HAP-1 (cell line): ENCODE results near the gene FCHO1.
"Not testable (repeated sequence)": the region's sequence is repeated elsewhere in the genome, so short reads cannot be mapped to it uniquely, and the experiment has no call there.

Experiments
- DNase-seq, 2 experiments: peaks; one replicate each; pipeline ENCODE4 v3.0.0-alpha.2; 2016 to 2020; ENCODE audit warnings: low spot score in 2 of 2
- H3K27me3 ChIP-seq: fragments of 250-450 bp; sonication (Bioruptor Pico); 2 replicates; pipeline ENCODE4 v1.5.1; 2020; ENCODE audit warnings: low read depth, mild to moderate bottlenecking, moderate library complexity
- H3K36me3 ChIP-seq: fragments of 250-450 bp; sonication (Bioruptor Pico); replicated peaks from 2 replicates; pipeline ENCODE4 v1.5.1; 2020; ENCODE audit warnings: mild to moderate bottlenecking
- H3K4me1 ChIP-seq: fragments of 250-450 bp; sonication (Bioruptor Pico); 2 replicates; pipeline ENCODE4 v1.5.1; 2020; ENCODE audit warnings: mild to moderate bottlenecking
- H3K4me3 ChIP-seq: fragments of 250-450 bp; sonication (Bioruptor Pico); 2 replicates; pipeline ENCODE4 v1.5.1; 2020; ENCODE audit warnings: mild to moderate bottlenecking, moderate library complexity
- H3K9me3 ChIP-seq: fragments of 250-450 bp; sonication (Bioruptor Pico); 2 replicates; pipeline ENCODE4 v1.5.1; 2020; ENCODE audit warnings: mild to moderate bottlenecking, moderate library complexity
- in situ Hi-C: fragments of 300-500 bp; cut with MboI; formaldehyde crosslinking; loops from 3 replicates; pipeline ENCODE4 v1.14.3; 2020; ENCODE audit warnings: low sequenced_read_pairs, inconsistent platforms, mixed read lengths

The FCHO1 gene

GRCh38 chr19:17798599-17798998 lies 47.3 kb downstream of the FCHO1 start:
- peaks cover 23% of the 10 kb centered on the region for H3K27me3 ChIP-seq
- DNase-seq, H3K36me3 ChIP-seq, in situ Hi-C loops, H3K9me3 ChIP-seq, H3K4me1 ChIP-seq, H3K4me3 ChIP-seq: not testable (repeated sequence)

- no peaks in the 10 kb centered on the region for H3K9me3 ChIP-seq
- no peaks in the 10 kb centered on the region for H3K4me1 ChIP-seq
- no peak for DNase-seq
- H3K27me3 ChIP-seq = peaks cover 11% of the 10 kb centered on the region; the same call in 1 of the 2 replicates
- no peaks in the 10 kb centered on the region for H3K36me3 ChIP-seq
- in situ Hi-C loops = no loop called here
- H3K4me3 ChIP-seq = no peak overlapping the region
These were observed 51.0 kb downstream of the FCHO1 start for GRCh38 chr19:17802137-17802858.

- H3K36me3 ChIP-seq = no peaks in the 10 kb centered on the region
- no peaks in the 10 kb centered on the region for H3K9me3 ChIP-seq
- no peak overlapping the region for H3K4me3 ChIP-seq
- peaks cover 12% of the 10 kb centered on the region for H3K27me3 ChIP-seq
- DNase-seq = no peak
- no peaks in the 10 kb centered on the region for H3K4me1 ChIP-seq
- in situ Hi-C loops = no loop called here
These were observed 52.1 kb downstream of the FCHO1 start for GRCh38 chr19:17803264-17803896.

- no peaks in the 10 kb centered on the region for H3K9me3 ChIP-seq
- no peaks in the 10 kb centered on the region for H3K36me3 ChIP-seq
- no peaks in the 10 kb centered on the region for H3K4me1 ChIP-seq
- H3K4me3 ChIP-seq = no peak overlapping the region
- DNase-seq = no peak
- H3K27me3 ChIP-seq = peaks cover 15% of the 10 kb centered on the region
- in situ Hi-C loops = no loop called here
These were observed 54.1 kb downstream of the FCHO1 start for GRCh38 chr19:17805427-17805826.

GRCh38 chr19:17806945-17807344 lies 55.7 kb downstream of the FCHO1 start:
- Histone ChIP-seq H3K27me3 (peaks cover 11% of the 10 kb centered on the region), H3K36me3 (no peaks in the 10 kb centered on the region), H3K9me3 (no peaks in the 10 kb centered on the region), H3K4me3 (no peak overlapping the region), H3K4me1 (no peaks in the 10 kb centered on the region)
- in situ Hi-C loops = no loop called here
- no peak for DNase-seq

GRCh38 chr19:17807731-17808316 lies 56.5 kb downstream of the FCHO1 start:
- Histone ChIP-seq H3K27me3 (peaks cover 9% of the 10 kb centered on the region), H3K9me3 (no peaks in the 10 kb centered on the region), H3K4me3 (no peak overlapping the region), H3K4me1 (no peaks in the 10 kb centered on the region), H3K36me3 (no peaks in the 10 kb centered on the region)
- in situ Hi-C loops = no loop called here
- no peak for DNase-seq

- Histone ChIP-seq H3K4me1 (no peaks in the 10 kb centered on the region), H3K27me3 (peaks cover 9% of the 10 kb centered on the region), H3K36me3 (no peaks in the 10 kb centered on the region), H3K4me3 (no peak overlapping the region), H3K9me3 (no peaks in the 10 kb centered on the region)
- no peak for DNase-seq
- in situ Hi-C loops = no loop called here
These were observed 59.8 kb downstream of the FCHO1 start for GRCh38 chr19:17811103-17811502.

- Histone ChIP-seq H3K36me3 (no peaks in the 10 kb centered on the region), H3K4me3 (no peak overlapping the region), H3K4me1 (no peaks in the 10 kb centered on the region), H3K27me3 (peaks cover 9% of the 10 kb centered on the region), H3K9me3 (no peaks in the 10 kb centered on the region)
- in situ Hi-C loops = no loop called here
- no peak for DNase-seq
These were observed 60.4 kb downstream of the FCHO1 start for GRCh38 chr19:17811681-17812080.

- H3K4me1 ChIP-seq = no peaks in the 10 kb centered on the region
- H3K9me3 ChIP-seq = no peaks in the 10 kb centered on the region
- no peaks in the 10 kb centered on the region for H3K36me3 ChIP-seq
- H3K27me3 ChIP-seq = peaks cover 9% of the 10 kb centered on the region
- H3K4me3 ChIP-seq = no peak overlapping the region
- no peak for DNase-seq
- in situ Hi-C loops = no loop called here
These were observed 60.8 kb downstream of the FCHO1 start for GRCh38 chr19:17812099-17812498.

- H3K36me3 ChIP-seq = no peaks in the 10 kb centered on the region
- H3K27me3 ChIP-seq = no peaks in the 10 kb centered on the region
- H3K4me3 ChIP-seq = no peak overlapping the region
- H3K9me3 ChIP-seq = no peaks in the 10 kb centered on the region
- H3K4me1 ChIP-seq = no peaks in the 10 kb centered on the region
- no peak for DNase-seq
- in situ Hi-C loops = no loop called here
These were observed 66.5 kb downstream of the FCHO1 start for GRCh38 chr19:17817668-17818363.

GRCh38 chr19:17821190-17821589 lies 69.9 kb downstream of the FCHO1 start, which contains the start of gene INSL3:
Gene INSL3 (minus strand): TSS chr19:17821519. CDS start chr19:17821506, 13 bp downstream.
- no peak for DNase-seq
- Histone ChIP-seq H3K9me3 (no peaks in the 10 kb centered on the region), H3K4me1 (no peaks in the 10 kb centered on the region), H3K36me3 (no peaks in the 10 kb centered on the region), H3K27me3 (no peaks in the 10 kb centered on the region), H3K4me3 (no peak within 1 kb of the TSS)
- in situ Hi-C loops = no loop called here

GRCh38 chr19:17824339-17824738 lies 73.1 kb downstream of the FCHO1 start:
- no peaks in the 10 kb centered on the region for H3K27me3 ChIP-seq
- no peaks in the 10 kb centered on the region for H3K4me1 ChIP-seq
- DNase-seq = no peak
- H3K36me3 ChIP-seq = no peaks in the 10 kb centered on the region
- no peaks in the 10 kb centered on the region for H3K9me3 ChIP-seq
- in situ Hi-C loops = no loop called here
- no peak overlapping the region for H3K4me3 ChIP-seq

- Histone ChIP-seq H3K27me3 (no peaks in the 10 kb centered on the region), H3K36me3 (no peaks in the 10 kb centered on the region), H3K4me1 (no peaks in the 10 kb centered on the region), H3K9me3 (no peaks in the 10 kb centered on the region), H3K4me3 (no peak overlapping the region)
- in situ Hi-C loops = no loop called here
- DNase-seq = no peak
These were observed 75.3 kb downstream of the FCHO1 start for GRCh38 chr19:17826508-17827056.
